HG03439 (cell line): ENCODE results near the gene TMEM258.
A peak's percentile ranks its signal among the peaks of the same experiment; 100 is the strongest.

Source experiments
- ATAC-seq: cut with Tn5 transposase; IDR thresholded peaks from one replicate; pipeline ENCODE4 v1.9.1; 2021; ENCODE audit warnings: mild to moderate bottlenecking, moderate library complexity; ENCODE audit not compliant: unreplicated experiment

TMEM258 gene

DNA sequence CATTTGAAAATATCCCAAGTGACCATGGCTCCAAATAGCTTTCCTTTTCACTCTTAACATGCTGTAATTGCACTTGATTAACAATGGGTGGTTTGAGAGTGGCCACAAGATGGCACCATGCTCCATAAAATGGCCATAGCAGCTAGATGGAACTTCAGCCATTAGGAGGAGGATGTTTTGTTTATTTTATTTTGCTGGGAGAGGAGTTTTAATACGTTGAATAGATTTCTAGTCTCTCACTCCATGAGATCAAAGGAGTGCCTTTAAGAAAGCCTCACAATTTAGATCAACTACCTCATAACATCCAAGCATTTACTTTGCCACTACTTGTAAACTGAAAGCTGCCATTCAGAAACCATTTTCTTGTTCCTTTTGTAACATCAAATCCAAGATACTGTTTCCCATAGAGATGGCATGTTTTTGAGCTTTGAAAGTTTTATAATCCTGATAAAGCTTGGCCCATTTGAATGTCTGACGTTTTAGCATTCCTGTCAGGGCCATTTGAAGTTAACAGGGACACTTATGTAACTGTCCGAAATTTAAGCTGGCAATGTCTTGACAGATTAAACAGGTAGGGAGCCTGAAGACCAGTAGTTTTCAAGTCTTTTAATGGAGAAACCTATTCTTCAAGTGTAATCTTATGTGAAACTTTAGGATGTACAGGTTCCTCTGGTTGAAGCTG, 5.0 kb upstream of the TMEM258 start:
- no peak for ATAC-seq

DNA sequence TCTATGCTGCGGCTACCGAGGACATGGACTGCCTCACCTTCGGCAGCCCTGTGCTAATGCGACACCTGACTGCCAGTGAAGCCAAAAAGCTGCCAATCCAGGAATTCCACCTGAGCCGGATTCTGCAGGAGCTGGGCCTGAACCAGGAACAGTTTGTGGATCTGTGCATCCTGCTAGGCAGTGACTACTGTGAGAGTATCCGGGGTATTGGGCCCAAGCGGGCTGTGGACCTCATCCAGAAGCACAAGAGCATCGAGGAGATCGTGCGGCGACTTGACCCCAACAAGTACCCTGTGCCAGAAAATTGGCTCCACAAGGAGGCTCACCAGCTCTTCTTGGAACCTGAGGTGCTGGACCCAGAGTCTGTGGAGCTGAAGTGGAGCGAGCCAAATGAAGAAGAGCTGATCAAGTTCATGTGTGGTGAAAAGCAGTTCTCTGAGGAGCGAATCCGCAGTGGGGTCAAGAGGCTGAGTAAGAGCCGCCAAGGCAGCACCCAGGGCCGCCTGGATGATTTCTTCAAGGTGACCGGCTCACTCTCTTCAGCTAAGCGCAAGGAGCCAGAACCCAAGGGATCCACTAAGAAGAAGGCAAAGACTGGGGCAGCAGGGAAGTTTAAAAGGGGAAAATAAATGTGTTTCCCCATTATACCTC, 3.6 kb upstream of the TMEM258 start:
- no peak for ATAC-seq

DNA sequence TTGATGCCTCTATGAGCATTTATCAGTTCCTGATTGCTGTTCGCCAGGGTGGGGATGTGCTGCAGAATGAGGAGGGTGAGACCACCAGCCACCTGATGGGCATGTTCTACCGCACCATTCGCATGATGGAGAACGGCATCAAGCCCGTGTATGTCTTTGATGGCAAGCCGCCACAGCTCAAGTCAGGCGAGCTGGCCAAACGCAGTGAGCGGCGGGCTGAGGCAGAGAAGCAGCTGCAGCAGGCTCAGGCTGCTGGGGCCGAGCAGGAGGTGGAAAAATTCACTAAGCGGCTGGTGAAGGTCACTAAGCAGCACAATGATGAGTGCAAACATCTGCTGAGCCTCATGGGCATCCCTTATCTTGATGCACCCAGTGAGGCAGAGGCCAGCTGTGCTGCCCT, 3.1 kb upstream of the TMEM258 start:
- ATAC-seq: no peak

DNA sequence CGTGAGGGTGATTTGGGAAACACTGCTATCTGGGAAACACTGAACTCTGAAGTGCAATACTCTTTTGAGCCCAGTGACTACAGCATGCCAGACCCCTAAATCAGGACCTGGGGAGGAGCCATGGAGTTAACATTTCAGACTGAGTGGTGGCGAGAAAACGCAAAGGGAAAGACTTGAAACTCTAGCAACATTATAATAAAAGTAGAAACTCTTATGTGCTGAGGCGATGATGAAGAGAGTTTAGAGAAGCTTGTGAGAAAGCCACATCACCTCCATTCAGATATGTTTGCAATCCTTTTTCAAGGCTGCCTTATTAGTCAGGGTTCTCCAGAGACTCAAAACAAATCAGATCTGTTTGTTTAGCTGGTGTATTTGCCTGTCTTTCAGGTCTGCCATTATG, 2.2 kb upstream of the TMEM258 start:
- ATAC-seq: no peak

DNA sequence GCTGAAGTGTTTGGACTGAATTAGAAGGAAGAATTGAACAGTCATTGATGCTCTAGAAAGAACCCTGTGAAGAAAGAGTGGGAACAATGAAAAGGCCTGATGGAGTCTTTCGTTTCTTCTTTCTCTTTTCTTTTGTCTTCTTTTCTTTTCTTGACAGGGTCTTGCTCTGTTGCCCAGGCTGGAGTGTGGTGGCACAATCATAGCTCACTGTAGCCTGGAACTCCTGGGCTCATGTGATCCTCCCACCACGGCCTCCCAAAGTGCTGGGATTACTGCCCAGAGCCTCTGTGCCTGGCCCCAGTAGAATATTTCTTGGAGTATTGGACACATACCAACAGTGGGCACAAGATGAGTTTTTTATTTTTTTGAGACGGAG, 1.4 kb upstream of the TMEM258 start:
- ATAC-seq: no peak

DNA sequence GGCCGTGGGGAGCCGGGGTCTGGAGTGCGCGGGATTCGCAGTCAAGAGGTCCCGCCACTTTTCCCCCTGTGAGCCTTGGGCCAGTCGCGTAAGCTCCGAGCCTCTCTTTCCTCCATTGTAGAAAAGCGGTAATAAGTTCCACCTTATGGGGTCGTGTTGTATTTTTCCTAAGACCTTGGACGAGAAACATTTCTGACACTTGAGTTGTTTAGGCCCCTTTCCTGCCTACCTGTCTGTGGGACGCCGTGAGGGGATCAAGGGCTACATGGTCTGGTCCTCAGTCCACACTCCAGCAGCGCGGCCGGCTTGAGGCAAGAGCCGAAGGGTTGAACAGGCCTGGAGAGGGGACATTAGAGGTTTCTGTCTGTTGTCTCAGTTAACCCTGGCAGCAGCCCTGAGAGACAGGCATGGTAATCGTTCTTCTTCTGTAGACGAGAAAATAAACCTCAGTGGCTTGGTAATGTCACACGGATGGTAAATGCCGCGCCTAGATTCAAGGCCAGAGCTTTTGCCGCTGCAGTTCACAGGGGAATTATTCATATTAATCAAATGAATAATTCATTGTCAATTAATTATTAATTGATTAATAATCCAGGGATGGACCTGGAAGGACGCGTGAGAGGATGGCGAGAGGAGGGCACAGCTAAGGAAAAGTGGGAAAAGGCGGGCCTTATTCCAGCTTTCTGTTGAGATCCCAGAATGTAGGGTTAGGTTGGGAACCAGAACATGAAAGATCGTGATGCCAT, 857 bp upstream of the TMEM258 start:
- ATAC-seq: no peak

DNA sequence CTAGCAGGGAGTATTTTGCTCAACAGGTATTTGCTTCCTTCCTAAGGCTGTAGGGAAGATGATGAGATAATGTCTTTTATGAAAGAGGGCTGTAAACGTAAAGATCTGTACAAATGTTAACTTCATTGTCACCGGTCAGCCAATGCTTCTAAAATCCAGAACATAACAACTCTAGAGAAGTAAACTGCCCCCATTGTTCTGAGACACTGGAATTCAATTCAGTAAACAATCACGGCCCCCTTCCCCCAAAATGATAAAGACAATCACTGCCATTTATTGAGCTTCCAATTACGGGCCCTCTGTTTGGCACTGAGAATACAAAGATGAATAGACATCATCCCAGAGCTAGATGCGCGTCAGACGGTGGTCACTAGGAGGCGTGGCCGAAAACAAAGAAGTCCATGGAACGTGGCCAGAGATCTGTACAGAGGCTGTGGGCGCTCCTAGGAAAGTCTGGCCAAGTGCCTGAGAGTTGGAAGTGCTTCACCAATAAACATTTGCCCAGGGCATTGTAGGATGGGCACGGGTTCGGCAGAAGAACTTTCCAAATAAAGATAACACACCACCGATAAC, 576 bp downstream of the TMEM258 start:
- ATAC-seq: peak; percentile 22

DNA sequence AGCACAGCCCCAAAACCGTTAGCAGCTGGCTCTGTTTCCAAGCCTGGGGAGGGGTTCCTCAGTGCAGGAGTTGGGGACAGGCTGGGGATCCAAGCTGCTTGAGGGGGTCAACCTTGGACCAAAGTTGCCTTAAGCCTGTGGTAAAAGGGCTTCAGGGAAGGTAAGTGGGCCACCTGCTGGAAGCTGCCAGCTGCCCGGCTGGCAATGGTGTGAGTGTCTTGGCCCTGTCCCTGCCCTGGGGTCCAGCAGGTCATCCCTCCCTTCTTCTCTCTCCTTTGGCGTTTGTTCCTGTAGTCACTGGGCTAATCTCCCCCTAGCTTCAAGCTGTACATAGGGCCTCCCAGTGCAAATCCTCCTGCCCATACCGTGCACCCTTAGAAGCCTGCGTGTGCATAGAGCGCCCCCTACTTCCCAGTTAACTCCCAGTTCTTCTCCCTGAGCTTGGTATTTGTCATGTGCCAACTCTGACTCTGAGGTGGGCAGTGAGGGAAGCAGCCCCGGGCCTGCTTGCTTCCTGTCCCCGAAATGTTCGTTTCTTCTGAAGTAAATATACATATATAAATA, 4.4 kb downstream of the TMEM258 start:
- ATAC-seq: no peak

DNA sequence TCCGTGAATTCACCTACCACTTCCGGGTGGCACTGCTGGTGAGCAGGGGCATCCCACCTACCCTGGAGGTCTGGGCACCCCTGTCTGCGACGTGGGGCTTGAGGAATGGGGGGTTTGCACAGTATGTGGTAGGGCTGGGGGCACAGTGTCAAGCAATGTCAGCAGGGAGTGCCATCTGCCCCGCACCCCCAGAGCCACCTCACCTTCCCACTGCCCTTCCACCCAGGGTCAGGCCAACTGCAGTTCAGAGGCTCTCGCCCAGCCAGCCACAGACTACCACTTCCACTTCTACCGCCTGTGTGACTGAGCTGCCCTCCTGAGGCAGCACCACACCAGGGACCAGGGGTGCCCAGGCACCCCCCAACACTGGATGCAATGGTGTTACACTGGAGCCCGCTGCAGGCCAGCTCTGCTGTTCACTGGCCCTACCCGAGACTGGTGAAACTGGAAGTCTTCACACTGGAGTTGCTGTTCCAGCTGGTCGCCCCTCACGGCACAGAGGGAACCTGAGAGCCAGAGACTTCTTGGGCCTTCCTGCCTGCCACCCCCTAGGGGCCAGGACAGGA, 6.5 kb downstream of the TMEM258 start:
- no peak for ATAC-seq

DNA sequence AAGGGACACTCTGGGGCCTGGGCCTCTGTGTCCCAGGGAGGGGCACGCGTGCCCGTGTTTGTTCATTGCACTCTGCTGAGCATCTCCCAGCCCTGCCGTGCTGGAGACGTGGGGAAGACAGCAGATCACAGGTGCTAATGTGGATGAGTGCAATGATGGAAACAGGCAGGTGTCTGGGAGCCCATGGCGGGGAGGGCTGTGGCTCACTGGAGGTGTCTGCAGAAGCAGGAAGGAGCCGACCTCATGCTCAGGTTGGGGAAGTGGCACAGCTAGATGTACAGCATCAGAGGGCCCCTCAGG, 7.9 kb downstream of the TMEM258 start:
- ATAC-seq: no peak

DNA sequence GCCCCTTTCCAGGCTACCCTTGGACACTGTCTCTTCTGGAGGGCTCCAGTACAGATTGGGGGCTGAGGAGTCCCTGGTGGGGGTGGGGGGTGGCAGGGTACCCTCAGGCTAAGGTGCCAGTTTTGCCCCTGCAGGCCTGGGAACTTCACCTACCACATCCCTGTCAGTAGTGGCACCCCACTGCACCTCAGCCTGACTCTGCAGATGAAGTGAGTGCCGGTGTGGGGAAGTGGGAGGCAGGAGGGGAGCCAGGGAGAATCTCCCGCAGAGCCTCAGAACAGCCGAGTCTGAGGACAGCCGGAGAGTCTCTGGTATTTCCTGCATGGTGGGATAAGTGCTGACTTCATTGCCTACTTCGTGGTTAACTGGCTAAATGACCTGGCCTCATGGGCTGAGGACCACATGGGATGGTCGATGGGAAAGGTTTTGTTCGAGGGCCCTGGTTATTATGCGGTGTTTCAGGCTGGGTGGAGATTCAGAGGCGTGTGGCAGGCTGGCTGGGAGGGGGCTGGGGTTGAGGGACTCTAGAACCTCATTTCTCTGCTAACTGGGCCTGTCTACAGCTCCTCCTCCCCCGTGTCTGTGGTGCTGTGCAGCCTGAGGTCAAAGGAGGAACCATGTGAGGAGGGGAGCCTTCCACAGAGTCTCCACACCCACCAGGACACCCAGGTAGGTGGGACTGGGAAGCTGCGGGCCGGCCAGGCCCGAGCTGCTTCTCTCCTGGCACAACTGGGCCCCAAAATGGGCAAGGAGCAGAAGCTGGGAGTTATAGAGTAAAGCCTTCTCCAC, 8.5 kb downstream of the TMEM258 start:
- ATAC-seq: no peak

DNA sequence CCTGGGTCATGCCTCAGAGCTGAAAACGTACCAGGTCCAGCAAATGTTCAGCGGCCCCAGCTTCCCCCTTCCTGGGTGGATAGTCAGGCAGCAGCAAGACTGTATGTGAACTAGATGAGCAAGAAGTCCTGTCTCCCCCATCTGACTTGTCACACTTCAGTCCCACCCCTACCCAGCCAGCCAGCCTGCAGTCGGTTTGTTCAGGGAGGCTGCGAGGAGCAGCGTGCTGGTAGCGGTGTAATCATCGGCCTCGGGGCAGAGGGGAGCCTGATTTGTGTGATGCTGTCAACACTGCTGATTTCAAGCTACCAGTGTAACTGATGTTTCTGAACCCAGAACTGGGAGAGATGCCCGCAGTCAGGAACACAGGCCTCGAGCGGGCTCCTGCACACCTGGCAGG, 9.6 kb downstream of the TMEM258 start:
- ATAC-seq: no peak

DNA sequence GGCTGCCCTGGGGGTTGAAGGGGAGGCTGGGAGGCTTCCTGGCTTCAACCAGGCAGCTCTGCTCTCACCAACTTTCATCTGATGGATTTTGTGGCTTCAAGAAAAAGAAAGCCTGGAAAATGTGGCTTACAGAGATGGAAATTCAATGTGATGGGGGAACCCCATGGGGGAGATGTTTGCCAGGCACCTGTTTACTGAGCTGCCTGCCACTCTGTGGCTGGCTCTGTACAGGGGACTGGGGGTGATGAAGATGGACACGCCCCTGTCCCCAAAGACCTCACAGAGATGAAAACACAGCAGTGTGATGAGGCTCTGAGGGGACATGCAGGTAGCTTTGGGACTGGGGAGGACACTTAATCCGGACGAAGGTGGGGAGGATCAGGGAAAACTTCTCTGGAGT, 10.1 kb downstream of the TMEM258 start:
- no peak for ATAC-seq

DNA sequence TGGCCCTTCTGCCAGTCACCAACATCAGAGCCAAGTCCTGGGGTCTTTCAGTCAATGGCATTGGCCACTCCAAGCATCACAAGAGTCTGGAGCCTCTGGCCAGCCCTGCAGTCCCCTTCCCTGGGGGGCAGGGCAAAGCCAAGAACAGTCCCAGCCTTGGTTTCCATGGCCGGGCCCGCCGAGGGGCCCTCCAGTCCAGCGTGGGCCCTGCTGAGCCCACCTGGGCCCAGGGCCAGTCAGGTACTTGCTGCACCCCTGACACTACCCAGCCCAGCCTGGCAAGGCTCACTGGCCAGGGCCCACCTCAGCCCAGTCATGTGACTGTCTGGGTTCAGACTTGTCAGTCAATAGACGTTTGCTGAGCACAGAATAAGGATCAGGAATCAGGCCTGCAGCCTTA, 10.8 kb downstream of the TMEM258 start:
- ATAC-seq: no peak

DNA sequence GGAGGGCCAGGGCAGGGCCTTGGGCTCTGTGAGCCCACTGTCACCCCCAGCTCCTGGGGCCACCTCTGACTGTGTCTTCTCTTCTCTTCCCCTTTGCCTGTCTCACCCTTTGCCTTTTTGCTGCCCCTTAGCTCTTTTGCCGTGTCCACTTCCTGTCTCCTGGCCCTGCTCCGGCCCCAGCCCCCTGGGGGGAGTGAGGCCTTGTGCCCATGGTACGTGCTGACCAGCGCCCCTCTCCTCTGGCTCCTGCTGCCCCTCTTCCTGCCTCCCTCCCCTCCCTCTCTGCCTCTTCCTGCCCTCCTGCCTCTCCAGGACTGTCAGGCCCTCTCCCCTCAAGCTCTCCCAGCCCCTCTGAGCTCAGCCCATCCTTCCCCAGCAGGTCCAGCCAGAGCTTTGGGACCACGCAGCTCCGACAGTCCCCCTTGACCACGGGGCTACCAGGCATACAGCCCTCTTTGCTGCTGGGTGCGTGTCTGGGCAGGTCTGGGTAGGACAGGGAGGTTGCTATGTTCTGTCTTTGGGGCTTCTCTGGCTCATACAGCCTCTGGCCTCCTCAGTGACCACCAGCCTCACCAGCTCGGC, 11.7 kb downstream of the TMEM258 start:
- no peak for ATAC-seq

DNA sequence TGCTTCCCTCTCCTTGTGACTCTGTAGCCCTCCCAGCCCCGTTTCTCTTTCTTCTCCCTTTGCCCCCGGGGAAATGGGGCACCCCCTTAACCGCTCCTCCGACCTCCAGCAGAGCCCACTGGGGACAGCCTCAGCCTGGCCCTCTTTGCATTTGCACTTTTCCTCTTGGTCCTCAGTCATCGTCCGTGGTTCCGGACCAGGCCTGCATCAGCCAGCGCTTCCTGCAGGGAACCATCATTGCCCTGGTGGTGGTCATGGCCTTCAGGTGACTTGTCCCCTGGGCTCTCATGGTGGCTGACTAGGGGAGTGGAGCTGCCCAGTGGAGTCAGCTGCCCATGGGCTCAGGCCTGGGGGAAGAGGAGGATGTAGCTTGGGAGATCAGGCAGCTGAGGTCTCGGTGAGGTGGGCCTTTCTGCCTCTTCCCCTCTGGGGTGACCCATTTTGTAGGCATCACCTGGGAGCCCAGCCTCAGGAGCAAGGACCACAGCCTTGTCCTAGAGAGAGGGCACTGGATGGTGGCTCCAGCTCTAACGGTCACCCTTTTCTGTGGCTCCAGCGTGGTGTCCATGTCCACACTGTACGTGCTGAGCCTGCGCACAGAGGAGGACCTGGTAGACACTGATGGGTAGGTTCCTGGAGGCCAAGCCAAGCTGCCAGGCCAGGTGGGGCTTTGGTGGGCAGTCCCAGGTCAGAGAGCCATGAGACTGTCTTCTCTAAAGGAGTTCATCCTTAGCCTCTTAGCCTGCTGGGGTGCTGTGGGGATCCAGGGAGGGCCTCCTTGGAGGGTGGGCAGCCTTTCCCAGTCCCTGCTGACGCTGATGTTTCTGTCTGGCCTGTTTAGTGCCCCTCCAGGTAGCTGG, 12.5 kb downstream of the TMEM258 start:
- ATAC-seq: no peak

DNA sequence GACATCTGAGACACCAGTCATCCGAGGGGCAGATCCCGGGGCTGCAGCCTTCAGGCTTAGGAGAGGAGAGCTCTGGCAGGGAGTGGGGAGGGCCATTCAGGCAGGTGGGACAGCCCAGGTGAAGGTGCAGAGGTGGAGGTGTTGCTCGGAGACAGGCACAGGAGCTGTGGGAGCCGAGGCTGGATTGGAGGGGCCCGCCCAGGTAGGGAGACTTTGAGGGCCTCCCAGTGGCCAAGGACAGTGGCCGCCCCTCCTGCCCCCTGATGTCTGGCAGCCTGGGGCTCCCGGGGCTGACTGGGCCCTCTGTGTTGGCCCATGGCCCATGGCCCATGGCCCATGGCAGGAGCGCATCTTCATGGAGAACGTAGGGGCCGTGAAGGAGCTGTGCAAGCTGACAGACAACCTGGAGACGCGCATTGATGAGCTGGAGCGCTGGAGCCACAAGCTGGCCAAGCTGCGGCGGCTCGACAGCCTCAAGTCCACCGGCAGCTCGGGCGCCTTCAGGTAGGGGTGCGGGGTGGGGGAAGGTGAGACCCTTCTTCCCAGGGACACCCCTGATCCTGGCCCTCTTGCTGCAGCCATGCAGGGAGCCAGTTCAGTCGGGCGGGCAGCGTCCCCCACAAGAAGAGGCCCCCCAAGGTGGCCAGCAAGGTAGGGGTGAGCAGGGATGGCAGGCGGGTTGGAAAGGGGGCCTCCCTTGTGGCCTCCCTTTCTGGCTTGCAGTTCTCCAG, 13.3 kb downstream of the TMEM258 start:
- no peak for ATAC-seq

DNA sequence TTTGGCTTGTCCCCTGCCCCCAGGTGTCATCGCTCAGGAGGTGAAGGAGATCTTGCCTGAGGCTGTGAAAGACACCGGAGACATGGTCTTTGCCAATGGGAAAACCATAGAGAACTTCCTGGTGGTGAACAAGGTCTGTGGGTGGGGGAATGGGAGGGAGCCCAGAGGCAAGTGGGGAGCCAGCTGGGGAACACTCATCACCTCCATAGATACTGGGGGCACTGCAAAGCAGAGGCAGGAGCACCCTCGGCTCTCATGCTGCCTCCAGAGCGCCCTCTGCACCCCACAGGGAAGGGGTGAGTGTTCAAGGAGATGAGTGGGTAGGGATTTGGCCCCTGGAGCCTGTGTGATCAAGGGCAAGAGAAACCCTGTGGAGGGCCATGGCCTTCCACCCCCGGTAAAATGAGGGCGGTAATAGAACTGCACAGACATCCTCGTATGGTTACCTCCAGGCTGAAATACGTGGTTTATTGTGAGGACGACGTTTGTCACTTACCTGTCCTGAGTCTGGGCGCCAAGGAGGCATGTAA, 14.0 kb downstream of the TMEM258 start:
- ATAC-seq: no peak
